NCI-H2227 (cell line): Measurements from ENCODE around the gene FLYWCH1.

Experiments
- DNase-seq: peaks from one replicate; lab custom pipeline; 2025; ENCODE audit not compliant: unreplicated experiment; lab: John Stamatoyannopoulos, UW

The FLYWCH1 gene, protein sequence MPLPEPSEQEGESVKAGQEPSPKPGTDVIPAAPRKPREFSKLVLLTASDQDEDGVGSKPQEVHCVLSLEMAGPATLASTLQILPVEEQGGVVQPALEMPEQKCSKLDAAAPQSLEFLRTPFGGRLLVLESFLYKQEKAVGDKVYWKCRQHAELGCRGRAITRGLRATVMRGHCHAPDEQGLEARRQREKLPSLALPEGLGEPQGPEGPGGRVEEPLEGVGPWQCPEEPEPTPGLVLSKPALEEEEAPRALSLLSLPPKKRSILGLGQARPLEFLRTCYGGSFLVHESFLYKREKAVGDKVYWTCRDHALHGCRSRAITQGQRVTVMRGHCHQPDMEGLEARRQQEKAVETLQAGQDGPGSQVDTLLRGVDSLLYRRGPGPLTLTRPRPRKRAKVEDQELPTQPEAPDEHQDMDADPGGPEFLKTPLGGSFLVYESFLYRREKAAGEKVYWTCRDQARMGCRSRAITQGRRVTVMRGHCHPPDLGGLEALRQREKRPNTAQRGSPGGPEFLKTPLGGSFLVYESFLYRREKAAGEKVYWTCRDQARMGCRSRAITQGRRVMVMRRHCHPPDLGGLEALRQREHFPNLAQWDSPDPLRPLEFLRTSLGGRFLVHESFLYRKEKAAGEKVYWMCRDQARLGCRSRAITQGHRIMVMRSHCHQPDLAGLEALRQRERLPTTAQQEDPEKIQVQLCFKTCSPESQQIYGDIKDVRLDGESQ

DNA sequence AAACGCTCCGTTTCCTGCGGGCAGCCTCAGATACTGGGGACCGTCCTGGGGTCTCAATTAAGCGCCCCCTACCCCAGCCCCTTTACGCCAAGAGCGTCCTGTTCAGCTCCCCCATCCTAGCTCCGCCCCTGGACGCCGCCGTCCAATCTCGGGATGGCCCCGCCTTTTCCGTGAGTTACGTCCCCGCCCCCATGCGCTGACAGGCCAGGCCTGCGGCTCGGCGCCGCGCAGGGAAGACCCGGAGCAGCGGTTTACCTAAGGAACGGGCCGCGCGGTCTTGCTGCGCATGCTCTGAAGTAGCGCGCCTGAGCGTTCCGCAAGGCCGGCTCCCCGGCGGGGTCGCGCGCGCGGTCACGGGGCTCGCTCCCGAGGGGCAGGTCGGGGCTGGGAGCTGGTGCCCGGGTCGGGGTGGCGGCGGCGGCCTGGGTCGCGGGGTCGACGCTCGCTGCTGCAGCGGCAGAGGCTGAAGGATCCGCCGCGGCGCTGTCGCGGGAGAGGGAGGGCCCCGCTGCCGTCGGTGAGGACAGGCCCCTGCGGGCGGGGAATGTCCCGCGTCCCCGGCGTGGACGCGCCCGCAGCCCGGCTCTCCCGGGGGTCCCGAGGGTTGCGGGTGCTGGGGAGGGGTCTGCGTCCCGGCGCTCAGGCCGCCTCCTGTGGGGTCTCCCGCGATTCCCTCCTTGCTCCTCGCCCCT lies at the start of gene FLYWCH1:
Gene FLYWCH1 (plus strand): TSS at position 294 of the 692 bp plus-strand sequence. CDS start 17,755 bp downstream, outside the sequence.
- DNase-seq: peak; percentile 99

DNA sequence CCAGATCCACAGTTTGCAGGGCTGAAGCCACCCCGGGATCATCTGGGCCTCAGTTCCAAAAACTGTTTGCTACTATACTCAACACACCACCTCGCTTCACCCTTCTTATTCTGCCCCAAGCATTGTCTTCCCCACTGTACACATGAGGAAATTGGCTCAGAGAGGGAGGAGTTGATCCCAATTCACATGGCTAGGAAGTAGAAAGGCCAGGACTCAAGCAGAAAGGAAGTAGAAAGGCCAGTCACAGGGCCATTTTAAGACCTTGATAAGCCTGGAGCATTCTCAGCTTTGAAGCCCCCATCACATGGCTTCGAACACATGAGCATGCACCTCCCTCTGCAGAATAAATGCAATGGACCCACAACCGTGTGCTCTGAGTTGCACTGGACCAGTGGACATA lies 46.1 kb upstream of the FLYWCH1 start:
- DNase-seq: no peak

DNA sequence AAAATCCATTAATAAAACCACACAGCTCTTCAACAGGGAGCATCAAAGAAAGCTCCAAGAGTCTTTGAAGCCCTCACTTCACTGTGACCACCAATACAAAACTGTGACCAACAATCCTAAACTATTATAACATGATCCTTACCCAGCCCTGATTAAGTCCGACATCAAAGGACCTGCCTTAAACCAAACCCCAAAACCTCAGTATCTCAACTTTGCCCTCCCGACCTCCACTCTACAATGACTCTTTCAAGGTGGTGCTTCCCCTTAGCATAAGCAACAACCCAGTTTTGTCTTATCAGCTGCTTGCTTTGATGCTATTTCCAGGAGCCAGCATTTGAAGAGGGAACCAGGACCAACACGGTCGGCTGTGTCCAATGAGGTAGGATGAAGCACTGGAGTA lies 45.3 kb upstream of the FLYWCH1 start:
- DNase-seq: no peak

DNA sequence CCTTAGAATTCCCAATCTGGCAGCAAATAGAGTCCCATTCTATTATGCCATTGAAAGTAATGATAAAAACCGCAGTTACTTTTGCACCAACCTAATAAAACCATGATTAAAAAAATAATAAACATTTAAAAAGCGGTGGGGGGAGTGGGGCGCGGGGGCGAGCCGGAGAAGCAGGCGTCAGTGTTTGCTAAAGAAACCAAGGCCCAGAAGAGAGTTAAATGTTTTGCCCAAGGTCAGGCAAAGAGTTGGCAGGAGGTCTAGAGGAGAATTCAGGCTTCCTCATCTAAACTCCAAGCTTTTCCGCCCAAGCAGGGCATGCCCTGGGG lies 44.1 kb upstream of the FLYWCH1 start:
- no peak for DNase-seq

DNA sequence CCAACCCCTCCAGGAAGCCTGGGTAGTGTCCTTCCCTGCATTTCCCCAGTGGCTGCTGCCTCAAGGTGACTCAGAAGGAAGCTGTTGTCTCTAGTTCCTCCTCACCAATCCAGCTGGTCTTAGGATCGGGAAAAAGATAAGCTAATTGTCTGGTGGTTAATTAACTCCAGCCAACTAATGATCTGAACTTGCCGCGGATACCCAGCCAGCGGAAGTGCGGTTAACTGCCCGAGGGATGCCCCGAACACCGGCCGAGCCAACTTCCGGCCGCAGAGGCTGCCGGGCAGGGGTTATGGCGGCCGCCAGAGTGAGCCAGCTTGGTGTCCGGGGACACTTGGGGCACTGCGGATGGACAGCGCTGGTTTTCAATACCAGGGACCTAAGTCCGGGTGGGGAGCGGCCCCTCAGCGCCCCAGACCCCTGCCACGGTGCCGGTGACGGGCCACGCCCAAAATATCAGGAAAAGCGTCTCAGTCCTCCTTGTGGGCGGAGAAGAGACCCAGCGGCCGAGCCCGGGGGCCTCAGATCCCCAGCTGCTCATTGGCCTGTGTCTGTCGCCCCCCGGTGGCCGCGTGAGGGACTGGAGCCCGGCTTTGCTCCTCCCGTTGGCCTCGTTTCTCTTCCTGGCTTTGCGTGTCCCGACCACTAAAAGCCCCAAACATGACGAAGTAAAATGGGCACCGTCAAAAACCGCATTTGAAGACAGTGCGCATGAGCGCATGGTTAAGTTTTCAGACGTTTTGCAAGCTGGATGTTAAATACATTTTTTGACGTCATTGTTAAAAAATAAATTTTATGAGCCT lies 43.5 kb upstream of the FLYWCH1 start:
- peak; percentile 95 for DNase-seq

DNA sequence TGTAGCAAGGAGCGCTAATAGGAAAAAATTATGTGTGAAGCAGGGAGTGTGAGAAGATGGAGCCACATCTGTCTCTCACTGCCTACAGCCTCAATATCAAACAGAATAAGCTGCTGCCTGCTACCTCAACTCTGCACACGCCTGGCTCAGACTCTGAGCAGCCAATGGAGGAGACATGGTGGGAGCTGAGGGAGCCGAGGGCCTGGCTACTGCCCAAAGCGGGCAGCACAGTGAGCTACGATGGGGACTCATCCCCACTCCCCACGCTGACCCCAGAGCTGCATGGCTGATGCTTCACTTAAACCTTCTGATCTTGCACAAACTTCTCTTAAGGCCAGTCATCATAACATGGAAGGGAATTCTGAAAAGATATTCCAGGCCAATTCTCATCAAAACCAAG lies 39.8 kb upstream of the FLYWCH1 start:
- no peak for DNase-seq

DNA sequence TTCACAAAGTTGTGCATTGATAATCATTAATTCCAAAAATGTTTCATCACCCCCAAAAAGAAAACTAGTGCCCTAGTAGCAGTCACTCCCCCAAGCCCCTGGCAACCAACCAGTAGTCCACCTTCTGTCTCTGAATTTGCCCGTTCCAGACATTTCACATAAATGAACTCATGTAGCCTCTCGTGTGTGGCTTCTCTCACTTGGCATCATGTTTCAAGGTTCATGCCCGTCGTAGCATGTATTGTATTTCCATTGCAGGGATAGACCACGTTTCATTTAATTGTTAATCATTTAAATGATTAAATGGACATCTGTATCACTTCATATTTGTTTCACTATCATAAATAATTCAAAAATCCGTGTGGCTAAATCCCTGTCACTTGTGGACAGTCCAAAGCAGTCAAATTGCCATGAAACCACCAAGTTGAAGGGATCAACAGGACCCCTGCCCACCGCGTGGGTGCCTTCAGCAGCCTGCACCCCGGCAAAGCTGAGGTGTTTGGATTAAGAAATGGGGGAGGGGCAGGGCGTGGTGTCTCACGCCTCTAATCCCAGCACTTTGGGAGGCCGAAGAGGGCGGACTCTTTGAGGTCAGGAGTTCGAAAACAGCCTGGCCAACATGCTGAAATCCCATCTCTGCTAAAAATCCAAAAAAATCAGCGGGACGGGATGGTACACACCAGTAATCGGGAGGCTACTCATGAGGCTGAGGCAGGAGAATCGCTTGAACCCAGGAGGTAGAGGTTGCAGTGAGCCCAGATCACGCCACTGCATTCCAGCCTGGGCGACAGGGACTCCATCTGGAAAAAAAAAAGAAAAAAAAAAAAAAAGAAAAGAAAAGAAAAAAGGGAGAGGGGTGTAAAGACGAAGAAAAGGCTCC lies 37.5 kb upstream of the FLYWCH1 start:
- no peak for DNase-seq

DNA sequence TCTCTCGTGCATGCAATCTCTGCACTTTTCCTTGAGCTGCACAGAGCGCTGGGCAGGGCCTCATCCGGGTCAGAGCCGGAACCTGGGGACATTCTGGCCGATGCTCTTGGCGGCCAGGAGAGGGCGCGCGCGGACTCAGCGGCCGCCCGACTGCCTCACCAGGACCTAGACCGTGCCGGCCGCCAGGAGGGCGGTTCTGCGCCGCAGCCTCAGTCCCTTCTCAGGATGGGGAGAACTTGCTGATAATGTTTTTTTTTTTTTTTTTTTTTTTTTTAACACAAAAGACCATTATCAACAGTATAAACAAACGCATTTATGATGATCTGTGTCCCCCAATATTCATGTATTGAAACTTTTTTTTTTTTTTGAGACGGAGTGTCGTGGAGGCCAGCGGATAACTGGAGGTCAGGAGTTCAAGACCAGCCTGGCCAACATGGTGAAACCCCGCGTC lies 36.8 kb upstream of the FLYWCH1 start:
- DNase-seq: peak; percentile 86

DNA sequence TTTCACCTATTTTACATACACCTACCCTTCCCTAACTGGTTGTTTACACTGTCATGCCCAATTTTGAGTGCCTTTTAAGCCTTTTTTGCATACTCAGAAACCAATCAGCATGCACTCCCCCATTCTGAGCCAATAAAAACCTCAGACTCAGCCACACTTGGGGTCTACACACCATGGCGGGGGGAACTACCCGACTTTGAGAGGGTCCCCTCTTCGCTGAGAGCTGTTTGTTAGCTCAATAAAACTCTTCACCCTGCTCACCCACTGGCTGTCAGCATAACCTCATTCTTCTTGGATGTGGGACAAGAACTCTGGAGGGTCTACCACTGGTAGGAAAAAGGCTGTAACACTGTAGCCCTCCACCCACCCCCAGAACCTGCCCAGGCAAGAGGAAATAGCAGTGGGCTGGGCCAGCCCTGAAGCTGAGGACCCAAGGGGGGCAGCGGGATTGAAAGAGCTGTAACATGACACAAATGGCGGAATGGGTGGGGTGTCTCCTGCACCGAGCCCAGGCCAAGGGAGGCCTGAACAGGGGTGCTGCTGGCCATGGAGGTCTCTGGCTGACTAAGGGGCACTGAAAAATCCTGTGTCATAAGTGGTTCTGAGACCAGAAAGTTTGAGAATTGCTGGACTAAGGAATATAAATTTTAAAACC lies 31.8 kb upstream of the FLYWCH1 start:
- no peak for DNase-seq

DNA sequence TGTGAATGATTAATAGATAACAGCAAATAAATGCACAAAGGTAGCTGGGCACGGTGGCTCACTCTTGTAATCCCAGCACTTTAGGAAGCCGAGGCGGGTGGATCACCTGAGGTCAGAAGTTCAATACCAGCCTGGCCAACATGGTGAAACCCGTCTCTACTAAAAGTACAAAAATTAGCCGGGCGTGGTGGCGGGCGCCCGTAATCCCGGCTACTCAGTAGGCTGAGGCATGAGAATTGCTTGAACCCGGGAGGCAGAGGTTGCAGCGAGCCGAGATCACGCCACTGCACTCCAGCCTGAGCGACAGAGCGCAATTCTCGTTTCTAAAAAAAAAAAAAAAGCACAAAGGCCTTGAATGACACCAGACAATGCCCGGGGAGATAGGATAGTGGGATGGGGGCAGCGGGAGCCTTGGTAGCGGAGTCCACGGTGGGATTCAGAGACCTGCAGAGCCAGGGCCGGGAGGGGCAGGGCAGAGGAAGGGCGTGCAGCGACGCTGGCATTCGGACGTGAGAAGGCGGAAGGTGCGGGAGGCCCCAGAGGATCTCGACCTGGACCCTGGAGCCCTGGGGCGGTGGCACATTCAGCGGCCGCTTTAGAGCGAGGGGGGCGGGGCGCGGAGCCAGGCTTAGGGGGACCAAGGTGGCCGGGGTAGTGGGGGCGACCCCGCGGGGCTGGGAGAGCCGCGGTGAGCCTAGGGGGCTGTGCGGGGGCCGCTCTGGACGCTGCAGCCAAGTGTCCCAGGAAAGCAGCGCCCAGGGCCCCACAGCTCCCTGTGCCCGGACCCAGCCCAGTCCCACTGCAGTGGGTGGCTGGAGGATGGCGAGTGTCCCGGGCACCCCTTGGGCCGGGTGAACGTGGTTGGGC lies 29.7 kb upstream of the FLYWCH1 start:
- peak; percentile 77 for DNase-seq

DNA sequence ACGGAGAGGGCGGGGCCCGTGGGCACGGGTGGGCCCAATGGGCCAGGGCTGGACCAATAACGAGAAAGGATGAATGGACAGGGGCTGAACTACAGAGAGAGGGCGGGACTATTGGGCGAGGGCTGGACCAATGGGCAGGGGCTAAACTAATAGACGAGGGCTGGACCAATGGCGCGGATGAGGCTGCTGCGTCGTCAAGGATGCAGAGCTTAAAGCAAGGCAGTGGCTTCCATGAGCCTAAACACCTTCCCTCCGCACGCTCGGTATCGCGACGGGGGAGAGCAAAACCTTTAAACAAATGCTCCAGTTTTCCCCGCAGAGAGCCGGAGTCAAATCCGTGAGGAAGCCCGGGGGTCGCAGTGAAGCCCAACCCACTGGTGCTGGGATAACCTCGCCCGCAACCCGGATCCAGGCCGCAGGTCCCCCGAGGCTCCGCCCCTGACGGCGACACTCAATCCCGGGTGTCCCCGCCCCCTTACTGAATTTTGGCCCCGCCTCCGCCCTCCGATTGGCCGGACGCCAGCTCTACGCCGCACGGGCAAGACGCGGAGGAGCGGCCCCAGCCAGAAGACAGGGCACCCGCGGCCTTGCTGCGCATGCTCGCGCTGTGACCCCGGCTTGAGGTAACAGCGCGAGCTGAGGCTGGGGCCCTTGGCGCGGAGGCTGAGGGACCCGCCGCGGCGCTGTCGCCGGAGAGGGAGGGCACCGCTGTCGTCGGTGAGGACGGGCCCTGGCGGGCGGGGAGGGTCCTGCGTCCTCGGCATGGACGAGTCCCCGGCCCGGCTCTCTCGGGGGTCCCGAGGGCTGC lies 28.9 kb upstream of the FLYWCH1 start, which contains the start of gene FLYWCH2:
Gene FLYWCH2 (plus strand): TSS at position 566 of the 808 bp plus-strand sequence. CDS start 13,235 bp downstream, outside the sequence.
- DNase-seq: peak; percentile 99

DNA sequence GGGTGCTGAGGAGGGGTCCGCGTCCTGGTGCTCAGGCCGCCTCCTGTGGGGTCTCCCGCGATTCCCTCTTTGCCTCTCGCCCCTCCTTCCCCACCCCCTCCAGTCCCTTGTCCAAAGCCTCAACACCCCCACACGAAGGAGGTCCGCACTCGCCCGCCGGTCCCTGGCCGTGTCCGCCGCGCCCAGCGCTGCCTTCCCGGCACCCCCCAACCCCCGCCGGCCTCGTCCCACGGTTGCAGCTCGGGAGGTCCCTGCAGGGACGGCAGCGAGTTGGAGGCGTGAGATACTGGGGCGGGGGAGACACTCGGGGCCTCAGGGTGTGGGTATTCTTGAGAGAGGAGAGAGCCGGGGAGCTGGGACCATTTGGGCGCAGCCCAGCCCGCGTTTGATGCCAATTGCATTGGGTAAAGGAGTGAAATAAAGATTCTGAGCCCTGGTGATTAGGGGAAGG lies 28.2 kb upstream of the FLYWCH1 start:
- DNase-seq: peak; percentile 65

DNA sequence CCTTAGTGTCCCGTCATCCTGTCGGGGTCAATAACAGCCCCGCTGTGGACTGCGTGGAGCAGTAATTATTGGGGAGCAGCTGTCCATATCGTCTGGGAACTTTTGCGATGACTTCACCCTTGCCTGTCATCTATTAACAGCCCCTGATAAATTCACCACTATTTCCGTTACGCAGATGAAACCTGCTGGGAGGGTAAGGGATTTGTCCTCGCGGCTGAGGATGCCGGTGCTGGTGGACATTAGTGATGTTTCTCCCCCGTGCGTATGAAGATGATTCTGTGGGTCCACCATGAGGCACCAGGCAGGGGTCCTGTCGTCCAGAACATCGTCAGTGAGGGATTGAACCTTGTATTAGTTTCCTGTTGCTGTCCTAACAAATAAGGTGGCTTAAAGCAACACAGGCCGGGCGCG lies 27.7 kb upstream of the FLYWCH1 start:
- peak; percentile 52 for DNase-seq

DNA sequence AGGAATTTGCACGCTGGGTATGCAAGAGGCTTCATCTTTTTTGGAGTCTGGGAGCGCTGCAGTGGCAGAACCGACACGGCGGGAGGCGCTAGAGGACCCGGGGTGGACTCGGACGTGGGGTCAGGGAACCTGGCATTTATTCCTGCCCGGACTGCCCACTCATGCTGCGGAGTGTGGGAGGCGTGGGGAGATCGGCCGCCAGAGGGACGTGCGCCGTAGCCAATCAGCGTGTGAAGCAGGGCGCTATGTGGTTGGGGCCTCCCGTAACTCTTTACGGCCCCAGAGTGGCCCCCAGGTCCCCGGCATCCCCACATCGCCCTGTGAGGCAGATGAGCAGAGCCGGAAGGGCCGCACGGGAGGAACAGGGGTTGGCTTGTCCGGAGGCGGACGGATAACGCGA lies 17.5 kb upstream of the FLYWCH1 start:
- DNase-seq: no peak

DNA sequence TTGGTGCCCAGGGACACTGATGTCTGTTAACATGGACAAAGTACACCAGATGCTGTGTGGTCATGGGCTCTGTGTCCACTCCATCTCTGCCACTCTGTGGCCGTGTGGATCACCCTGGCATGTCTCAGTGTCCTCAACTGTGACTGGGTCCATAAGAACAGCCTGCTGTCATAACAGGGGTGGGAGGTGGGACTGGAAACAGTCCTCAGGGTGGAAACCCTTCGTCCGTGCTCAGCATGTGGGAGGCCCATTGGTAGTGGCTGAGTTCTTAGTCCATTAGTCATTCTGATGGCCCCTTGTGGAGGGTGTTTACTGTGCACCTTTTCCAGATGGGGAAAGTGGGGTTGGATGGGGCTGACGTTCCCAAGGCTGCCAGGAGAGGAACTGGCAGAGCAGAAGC lies 15.9 kb upstream of the FLYWCH1 start:
- DNase-seq: no peak

DNA sequence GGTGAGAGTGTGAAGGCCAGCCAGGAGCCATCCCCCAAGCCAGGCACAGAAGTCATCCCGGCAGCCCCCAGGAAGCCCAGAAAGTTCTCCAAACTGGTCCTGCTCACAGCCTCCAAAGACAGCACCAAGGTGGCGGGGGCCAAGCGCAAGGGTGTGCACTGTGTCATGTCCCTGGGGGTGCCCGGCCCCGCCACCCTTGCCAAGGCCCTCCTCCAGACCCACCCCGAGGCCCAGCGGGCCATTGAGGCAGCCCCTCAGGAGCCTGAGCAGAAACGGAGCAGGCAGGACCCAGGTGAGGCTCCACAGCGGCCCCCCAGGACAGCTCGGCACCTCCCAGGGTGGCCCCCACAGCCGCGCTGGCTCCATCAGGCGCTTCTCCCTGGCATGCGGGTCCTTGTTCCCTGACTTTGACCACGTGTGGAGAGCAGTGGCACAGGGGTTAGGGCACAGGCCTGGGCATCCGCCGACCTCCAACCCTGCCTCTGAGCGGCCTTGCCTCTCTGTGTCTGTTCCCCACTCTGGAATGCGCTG lies 15.2 kb upstream of the FLYWCH1 start:
- no peak for DNase-seq

DNA sequence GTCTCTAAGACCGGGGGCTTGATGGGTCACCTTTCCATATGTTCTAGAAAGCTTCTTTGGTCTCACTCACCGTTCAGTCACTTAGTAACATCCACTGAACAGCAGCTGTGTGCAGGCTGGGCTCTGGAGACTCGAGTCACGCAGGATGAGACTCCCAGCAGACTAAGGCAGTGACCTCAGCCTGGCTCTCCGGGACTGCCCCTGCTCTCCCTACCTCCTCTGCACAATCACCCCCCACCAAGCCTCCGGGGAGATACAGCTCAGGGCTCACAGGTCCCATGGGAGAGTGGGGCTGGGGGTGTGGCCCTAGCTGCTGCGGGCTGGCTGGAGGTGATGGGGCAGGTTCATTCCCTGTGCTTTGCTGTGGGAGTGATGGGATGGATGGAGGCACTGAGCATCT lies 14.6 kb upstream of the FLYWCH1 start:
- DNase-seq: no peak
